Uterus (tissue), 2 donors: ENCODE results near the gene CRPPA.
"Not testable (repeated sequence)": the region's sequence is repeated elsewhere in the genome, so short reads cannot be mapped to it uniquely, and the experiment has no call there.

Experiments
- POLR2A ChIP-seq, 2 donors: fragments of 450-650 bp; IDR thresholded peaks; one replicate each; pipeline ENCODE4 v1.6.1; 2016; ENCODE audit warnings: antibody characterized with exemption in 2 of 2, mild to moderate bottlenecking in 1 of 2, moderate library complexity in 1 of 2
- TF ChIP-seq, protein P1 (sequence below), 4 experiments: fragments of 200-600 bp in 2 of 4; fragments of 450-650 bp in 2 of 4; sonication (generic) in 2 of 4; IDR thresholded peaks; one replicate each; pipeline ENCODE4 v1.5.1; 2016 to 2019; ENCODE audit warnings: antibody characterized with exemption in 4 of 4, mild to moderate bottlenecking in 2 of 4, moderate library complexity in 1 of 4

DNA sequence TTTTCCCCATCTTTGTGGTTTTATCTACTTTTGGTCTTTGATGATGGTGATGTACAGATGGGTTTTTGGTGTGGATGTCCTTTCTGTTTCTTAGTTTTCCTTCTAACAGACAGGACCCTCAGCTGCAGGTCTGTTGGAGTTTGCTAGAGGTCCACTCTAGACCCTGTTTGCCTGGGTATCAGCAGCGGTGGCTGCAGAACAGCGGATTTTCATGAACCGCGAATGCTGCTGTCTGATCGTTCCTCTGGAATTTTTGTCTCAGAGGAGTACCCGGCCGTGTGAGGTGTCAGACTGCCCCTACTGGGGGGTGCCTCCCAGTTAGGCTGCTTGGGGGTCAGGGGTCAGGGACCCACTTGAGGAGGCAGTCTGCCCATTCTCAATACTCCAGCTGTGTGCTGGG is 38.2 kb downstream of the CRPPA start:
- TF ChIP-seq, protein P1, sequence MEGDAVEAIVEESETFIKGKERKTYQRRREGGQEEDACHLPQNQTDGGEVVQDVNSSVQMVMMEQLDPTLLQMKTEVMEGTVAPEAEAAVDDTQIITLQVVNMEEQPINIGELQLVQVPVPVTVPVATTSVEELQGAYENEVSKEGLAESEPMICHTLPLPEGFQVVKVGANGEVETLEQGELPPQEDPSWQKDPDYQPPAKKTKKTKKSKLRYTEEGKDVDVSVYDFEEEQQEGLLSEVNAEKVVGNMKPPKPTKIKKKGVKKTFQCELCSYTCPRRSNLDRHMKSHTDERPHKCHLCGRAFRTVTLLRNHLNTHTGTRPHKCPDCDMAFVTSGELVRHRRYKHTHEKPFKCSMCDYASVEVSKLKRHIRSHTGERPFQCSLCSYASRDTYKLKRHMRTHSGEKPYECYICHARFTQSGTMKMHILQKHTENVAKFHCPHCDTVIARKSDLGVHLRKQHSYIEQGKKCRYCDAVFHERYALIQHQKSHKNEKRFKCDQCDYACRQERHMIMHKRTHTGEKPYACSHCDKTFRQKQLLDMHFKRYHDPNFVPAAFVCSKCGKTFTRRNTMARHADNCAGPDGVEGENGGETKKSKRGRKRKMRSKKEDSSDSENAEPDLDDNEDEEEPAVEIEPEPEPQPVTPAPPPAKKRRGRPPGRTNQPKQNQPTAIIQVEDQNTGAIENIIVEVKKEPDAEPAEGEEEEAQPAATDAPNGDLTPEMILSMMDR (IDR thresholded peaks at IDR 0.05), result not testable (repeated sequence)
- TF ChIP-seq POLR2A (IDR thresholded peaks at IDR 0.05), result not testable (repeated sequence)
